GM19240 (cell line): Measurements from ENCODE around the gene ST6GAL1.
"Not testable (repeated sequence)": the region's sequence is repeated elsewhere in the genome, so short reads cannot be mapped to it uniquely, and the experiment has no call there.

ENCODE experiments used
- DNase-seq: peaks from one replicate; pipeline ENCODE4 v3.0.0; 2011; ENCODE audit warnings: low spot score; ENCODE audit not compliant: insufficient read length

The ST6GAL1 gene

GRCh38 chr3:187044206-187044605 lies 113.9 kb downstream of the ST6GAL1 start:
- DNase-seq, result peak; percentile 34

- no peak for DNase-seq
These were observed 114.7 kb downstream of the ST6GAL1 start for GRCh38 chr3:187044867-187045552.

GRCh38 chr3:187046033-187046432 lies 115.7 kb downstream of the ST6GAL1 start:
- DNase-seq, result no peak

- no peak for DNase-seq
These were observed 119.3 kb downstream of the ST6GAL1 start for GRCh38 chr3:187049462-187050101.

- DNase-seq, result no peak
These were observed 120.7 kb downstream of the ST6GAL1 start for GRCh38 chr3:187051066-187051465.

GRCh38 chr3:187051724-187052366 lies 121.5 kb downstream of the ST6GAL1 start:
- no peak for DNase-seq

- not testable (repeated sequence) for DNase-seq
These were observed 122.1 kb downstream of the ST6GAL1 start for GRCh38 chr3:187052427-187052826.

- not testable (repeated sequence) for DNase-seq
These were observed 124.1 kb downstream of the ST6GAL1 start for GRCh38 chr3:187054433-187054832.

GRCh38 chr3:187057803-187058202 lies 127.5 kb downstream of the ST6GAL1 start:
- not testable (repeated sequence) for DNase-seq

- no peak for DNase-seq
These were observed 131.4 kb downstream of the ST6GAL1 start for GRCh38 chr3:187061748-187062147.

GRCh38 chr3:187062526-187063177 lies 132.3 kb downstream of the ST6GAL1 start:
- no peak for DNase-seq

GRCh38 chr3:187063286-187064121 lies 133.2 kb downstream of the ST6GAL1 start:
- no peak for DNase-seq

GRCh38 chr3:187064210-187065115 lies 134.1 kb downstream of the ST6GAL1 start:
- DNase-seq, result no peak

- DNase-seq, result peak; percentile 35
These were observed 136.1 kb downstream of the ST6GAL1 start for GRCh38 chr3:187066228-187066995.

GRCh38 chr3:187068787-187069186 lies 138.5 kb downstream of the ST6GAL1 start:
- no peak for DNase-seq

GRCh38 chr3:187069857-187070516 lies 139.7 kb downstream of the ST6GAL1 start:
- no peak for DNase-seq

- no peak for DNase-seq
These were observed 141.8 kb downstream of the ST6GAL1 start for GRCh38 chr3:187072102-187072501.

- DNase-seq, result no peak
These were observed 142.2 kb downstream of the ST6GAL1 start for GRCh38 chr3:187072511-187072910.
